Activated T-helper 2 cell treated with anti-CD3 and anti-CD28 coated beads, Interferon-gamma antibody, Interleukin-2, Interleukin-4, amounts not matched to agents 10 μg/mL and 5 μg/mL and 100 μg/mL, durations not matched to agents 14 hours and 24 hours and 36 hours (primary cell): Measurements from ENCODE around the gene ZNF436. TPM values are rescaled to one million over a fixed set of nuclear protein-coding genes. Genes with fewer than 3 reads are reported as not detected.
"Not testable (repeated sequence)": the region's sequence is repeated elsewhere in the genome, so short reads cannot be mapped to it uniquely, and the experiment has no call there.

Experiments used
- DNase-seq: peaks from one replicate; pipeline ENCODE4 v3.0.0; 2021; ENCODE audit warnings: low spot score
- H3K27ac Mint-ChIP-seq: one replicate; pipeline ENCODE4 v1.8.0; 2021; ENCODE audit warnings: mixed read lengths
- H3K27me3 Mint-ChIP-seq: one replicate; pipeline ENCODE4 v1.8.0; 2021; ENCODE audit warnings: low read depth, mixed read lengths
- H3K36me3 Mint-ChIP-seq: one replicate; pipeline ENCODE4 v1.8.0; 2021; ENCODE audit warnings: low read depth, mixed read lengths
- H3K4me1 Mint-ChIP-seq: one replicate; pipeline ENCODE4 v1.8.0; 2021; ENCODE audit warnings: low read depth, mixed read lengths
- H3K4me3 Mint-ChIP-seq: one replicate; pipeline ENCODE4 v1.8.0; 2021; ENCODE audit warnings: low read depth, mild to moderate bottlenecking, moderate library complexity, mixed read lengths
- H3K9me3 Mint-ChIP-seq: one replicate; pipeline ENCODE4 v1.8.0; 2021; ENCODE audit warnings: mixed read lengths
- intact Hi-C: fragments of 100-400 bp; cut with micrococcal nuclease; formaldehyde crosslinking; loops from one replicate; pipeline ENCODE4 v1.15.1; 2023
- total RNA-seq: library from RNA; stranded (reverse); gene quantifications from 2 replicates; pipeline ENCODE4 v1.2.3, GENCODE V29; 2022

Gene ZNF436
- total RNA-seq, 1 donor from 2014 or later, result 6.1 TPM

DNA sequence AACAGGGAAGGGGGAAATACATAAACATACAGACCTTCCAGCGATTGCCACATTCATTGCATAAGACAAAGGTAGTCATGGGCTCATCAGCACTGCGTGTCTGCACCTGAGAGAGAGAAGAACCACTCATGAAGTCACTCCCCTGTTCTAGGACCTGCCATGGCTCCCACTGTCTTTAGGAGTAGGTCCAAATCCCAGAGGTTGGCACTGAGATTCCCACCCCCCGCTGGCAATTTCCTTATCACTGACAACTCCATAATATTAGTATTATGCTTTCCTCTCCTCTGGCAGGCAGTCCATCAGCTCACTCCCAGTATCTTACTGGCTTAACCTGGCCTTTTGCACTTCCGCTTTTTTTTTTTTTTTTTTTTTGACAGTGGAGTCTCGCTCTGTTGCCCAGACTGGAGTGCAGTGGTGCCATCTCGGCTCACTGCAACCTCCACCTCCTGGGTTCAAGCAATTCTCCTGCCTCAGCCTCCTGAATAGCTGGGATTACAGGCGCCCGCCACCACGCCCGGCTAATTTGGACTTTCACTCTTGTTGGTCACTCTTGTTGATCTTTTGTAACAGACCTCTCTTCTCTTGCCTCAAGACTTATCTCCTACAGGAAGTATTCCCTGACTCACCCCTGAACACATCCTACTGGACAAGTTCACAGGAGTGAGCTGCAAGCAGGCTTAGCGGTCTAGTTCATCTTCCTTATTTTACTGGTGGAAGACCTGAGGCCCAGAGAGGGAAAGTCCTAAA lies 14.8 kb upstream of the ZNF436 start:
- Mint-ChIP-seq H3K9me3 (no peaks in the 10 kb centered on the region), H3K27ac (no peak overlapping the region), H3K4me3 (no peak overlapping the region), H3K4me1 (no peaks in the 10 kb centered on the region), H3K27me3 (no peaks in the 10 kb centered on the region), H3K36me3 (no peaks in the 10 kb centered on the region)
- intact Hi-C loops, result no loop called here
- no peak for DNase-seq

DNA sequence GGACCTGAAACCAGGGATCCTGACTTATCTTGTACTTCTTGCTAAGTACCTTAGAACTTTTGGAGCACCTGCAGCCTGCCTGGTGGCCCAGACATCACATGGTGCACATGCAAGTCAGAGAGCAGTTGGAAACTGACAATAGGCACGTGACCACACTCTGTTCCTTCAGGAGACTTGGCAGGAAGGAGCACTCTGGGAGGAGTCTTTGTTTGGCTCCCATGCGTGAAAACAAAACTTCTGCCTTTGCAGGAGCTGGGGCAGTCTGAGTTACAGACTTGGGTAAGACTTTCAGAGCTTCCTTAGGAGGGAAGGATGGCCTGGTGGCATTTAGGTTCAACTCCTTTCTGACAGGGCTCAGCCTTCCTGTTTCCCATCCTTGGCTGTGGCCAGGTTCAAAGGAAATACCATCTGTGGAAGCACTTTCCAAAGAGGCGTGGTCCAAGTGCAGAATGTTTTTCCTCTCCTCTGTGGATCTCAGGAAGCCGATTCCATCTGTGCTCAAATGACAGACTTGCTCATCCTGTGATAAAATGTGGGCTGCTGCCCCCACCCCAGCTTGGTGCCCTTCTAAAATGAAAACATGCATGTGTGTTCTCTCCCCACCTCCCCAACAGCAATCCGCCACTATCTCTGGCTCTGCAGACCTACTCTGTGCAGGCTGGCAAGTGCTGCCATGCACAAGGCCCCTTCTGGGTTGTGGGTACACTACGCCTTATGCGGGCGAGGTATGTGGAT lies 14.1 kb upstream of the ZNF436 start:
- no peaks in the 10 kb centered on the region for H3K36me3 Mint-ChIP-seq
- intact Hi-C loops, result no loop called here
- no peaks in the 10 kb centered on the region for H3K27me3 Mint-ChIP-seq
- no peak for DNase-seq
- no peak overlapping the region for H3K27ac Mint-ChIP-seq
- no peaks in the 10 kb centered on the region for H3K4me1 Mint-ChIP-seq
- H3K4me3 Mint-ChIP-seq, result no peak overlapping the region
- H3K9me3 Mint-ChIP-seq, result no peaks in the 10 kb centered on the region

DNA sequence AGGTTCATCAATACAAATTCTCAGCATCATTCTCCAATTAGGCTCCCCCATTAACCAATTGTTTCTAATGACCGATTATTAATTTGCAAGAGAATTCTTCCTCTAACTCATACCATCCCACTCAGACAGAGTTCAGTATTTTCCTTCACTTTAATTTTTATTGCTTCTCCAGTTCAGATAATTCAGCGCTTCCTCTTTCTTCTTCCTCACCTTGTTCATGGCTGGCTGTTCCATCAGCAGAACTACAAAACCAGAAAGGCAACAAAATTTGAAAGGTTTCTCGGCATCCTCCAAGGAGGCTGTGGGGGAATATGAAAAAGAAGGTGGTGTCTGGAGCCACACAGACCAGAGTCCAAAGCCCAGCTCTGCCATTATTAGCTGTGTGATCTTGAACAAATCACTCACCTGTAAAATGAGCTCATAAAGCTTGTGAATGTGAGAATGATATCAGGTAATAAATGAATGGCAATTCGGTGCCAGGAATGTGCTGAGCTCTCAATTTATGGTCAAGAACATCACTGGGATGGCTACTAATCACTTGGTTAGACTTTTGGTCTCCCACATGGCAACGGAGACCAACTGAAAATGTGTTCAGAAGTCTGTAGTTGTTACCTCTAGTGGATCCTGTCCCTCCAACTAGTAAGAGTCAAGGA lies 11.7 kb upstream of the ZNF436 start:
- H3K27me3 Mint-ChIP-seq, result no peaks in the 10 kb centered on the region
- no peaks in the 10 kb centered on the region for H3K9me3 Mint-ChIP-seq
- H3K27ac Mint-ChIP-seq, result no peak overlapping the region
- H3K36me3 Mint-ChIP-seq, result no peaks in the 10 kb centered on the region
- no peak for DNase-seq
- no peaks in the 10 kb centered on the region for H3K4me1 Mint-ChIP-seq
- no peak overlapping the region for H3K4me3 Mint-ChIP-seq
- intact Hi-C loops, result no loop called here

DNA sequence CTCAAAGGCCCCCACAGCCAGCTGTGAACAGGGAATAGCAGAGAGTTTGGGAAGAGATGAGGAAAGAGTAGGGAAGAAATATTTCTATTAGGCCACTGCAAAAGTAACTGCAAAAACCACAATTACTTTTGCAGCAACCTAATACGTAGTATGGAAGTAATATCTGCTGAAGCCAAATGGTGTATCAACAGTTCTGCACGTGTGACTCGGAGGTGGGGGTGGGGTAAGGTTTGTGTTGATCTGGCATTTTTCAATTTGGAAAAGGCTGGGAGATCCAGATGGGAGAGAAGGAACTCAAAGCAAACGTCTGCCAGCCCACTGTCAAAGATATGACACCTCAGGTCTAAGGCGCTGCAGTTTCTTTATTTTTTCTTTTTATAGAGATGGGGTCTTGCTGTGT lies 11.1 kb upstream of the ZNF436 start:
- Mint-ChIP-seq H3K4me3 (no peak overlapping the region), H3K27me3 (no peaks in the 10 kb centered on the region)
- intact Hi-C loops, result no loop called here

DNA sequence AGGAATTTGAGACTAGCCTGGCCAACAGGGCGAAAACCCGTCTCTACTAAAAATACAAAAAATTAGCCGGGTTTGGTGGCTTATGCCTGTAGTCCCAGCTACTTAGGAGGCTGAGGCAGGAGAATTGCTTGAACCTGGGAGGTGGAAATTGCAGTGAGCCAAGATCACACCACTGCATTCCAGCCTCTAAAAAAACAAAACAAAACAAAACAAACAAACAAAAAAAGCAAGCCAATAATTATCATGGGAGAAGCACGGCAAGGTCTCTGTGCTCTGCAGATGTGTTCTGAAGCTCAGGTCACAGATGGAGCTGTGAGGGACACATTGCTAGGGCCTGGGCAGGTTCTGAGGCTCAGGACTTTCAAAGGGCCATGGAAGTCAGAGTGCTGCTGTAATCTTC lies 10.6 kb upstream of the ZNF436 start:
- H3K9me3 Mint-ChIP-seq, H3K27ac Mint-ChIP-seq, H3K36me3 Mint-ChIP-seq, H3K4me1 Mint-ChIP-seq, DNase-seq, intact Hi-C loops, H3K27me3 Mint-ChIP-seq, H3K4me3 Mint-ChIP-seq: not testable (repeated sequence)

More for the DNA sequence above, 11.1 kb upstream of the ZNF436 start:
- DNase-seq, result no peak
- Mint-ChIP-seq H3K27ac (no peak overlapping the region), H3K4me1 (no peaks in the 10 kb centered on the region), H3K36me3 (no peaks in the 10 kb centered on the region), H3K9me3 (no peaks in the 10 kb centered on the region)

DNA sequence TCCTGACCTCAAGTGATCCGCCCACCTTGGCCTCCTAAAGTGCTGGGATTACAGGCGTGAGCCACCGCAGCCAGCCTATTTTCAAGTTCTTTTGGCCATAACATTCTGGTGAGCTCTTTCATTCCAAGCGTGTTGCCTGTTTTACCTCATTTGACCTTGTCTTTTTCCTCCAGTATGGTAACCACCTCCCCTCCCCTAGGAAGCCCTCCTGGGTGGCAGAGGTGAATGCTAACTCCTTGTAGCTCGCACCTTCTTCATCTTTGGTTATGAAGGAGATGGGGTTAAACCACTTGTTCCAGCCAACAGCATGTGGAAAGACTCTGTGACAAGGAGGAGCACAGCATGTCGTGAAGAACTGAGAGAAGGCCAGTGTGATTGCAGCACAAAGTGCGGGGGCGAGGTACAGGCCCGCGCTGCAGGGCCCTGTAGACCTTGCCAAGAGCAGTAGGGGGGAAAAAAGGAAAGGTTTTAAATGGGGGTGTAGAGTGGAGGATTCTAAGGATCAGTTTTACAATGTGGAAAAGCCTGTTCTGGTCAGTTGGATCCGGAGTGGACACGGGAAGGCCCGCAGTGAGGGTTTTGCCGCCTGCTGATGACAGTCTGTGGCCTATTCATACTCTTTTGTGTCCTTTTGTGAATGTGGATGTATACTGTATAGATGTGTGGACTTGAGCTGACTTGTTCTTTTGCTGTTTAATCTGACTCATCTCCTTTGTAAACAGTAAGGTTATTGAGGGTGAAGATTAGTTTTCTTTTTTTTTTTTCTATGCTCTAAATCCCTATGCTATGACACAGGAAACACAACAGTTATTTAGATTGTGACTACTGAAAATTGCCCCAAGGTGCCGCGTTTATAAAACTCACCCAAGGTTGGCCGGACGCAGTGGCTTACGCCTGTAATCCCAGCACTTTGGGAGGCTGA lies 7.5 kb upstream of the ZNF436 start:
- no peaks in the 10 kb centered on the region for H3K27me3 Mint-ChIP-seq
- intact Hi-C loops, result no loop called here
- H3K27ac Mint-ChIP-seq, result no peak overlapping the region
- H3K4me3 Mint-ChIP-seq, result no peak overlapping the region
- H3K36me3 Mint-ChIP-seq, result no peaks in the 10 kb centered on the region
- no peaks in the 10 kb centered on the region for H3K4me1 Mint-ChIP-seq
- no peak for DNase-seq
- no peaks in the 10 kb centered on the region for H3K9me3 Mint-ChIP-seq

DNA sequence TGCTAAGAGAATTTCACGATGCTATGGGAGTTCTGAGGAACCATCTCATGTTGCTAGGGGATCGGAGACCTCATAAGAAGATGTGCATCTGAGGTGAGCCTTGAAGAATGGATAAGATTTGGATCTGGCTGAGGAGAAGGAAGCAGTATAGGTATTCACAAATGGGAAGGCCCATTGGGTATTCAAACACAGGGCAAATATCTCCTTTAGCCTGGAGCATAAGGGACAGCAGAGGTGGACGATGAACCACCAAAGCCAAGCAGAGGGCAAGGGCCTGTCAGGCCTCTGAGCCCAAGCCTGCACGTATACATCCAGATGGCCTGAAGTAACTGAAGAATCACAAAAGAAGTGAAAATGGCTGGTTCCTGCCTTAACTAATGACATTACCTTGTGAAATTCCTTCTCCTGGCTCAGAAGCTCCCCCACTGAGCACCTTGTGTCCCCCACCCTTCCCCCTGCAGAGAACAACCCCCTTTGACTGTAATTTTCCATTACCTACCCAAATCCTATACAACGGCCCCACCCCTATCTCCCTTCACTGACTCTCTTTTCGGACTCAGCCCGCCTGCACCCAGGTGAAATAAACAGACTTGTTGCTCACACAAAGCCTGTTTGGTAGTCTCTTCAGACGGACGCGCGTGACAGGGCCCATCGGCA lies 4.6 kb upstream of the ZNF436 start:
- DNase-seq, H3K4me3 Mint-ChIP-seq, H3K36me3 Mint-ChIP-seq, intact Hi-C loops, H3K9me3 Mint-ChIP-seq, H3K27ac Mint-ChIP-seq, H3K27me3 Mint-ChIP-seq: not testable (repeated sequence)
- H3K4me1 Mint-ChIP-seq, result peaks cover 17% of the 10 kb centered on the region

DNA sequence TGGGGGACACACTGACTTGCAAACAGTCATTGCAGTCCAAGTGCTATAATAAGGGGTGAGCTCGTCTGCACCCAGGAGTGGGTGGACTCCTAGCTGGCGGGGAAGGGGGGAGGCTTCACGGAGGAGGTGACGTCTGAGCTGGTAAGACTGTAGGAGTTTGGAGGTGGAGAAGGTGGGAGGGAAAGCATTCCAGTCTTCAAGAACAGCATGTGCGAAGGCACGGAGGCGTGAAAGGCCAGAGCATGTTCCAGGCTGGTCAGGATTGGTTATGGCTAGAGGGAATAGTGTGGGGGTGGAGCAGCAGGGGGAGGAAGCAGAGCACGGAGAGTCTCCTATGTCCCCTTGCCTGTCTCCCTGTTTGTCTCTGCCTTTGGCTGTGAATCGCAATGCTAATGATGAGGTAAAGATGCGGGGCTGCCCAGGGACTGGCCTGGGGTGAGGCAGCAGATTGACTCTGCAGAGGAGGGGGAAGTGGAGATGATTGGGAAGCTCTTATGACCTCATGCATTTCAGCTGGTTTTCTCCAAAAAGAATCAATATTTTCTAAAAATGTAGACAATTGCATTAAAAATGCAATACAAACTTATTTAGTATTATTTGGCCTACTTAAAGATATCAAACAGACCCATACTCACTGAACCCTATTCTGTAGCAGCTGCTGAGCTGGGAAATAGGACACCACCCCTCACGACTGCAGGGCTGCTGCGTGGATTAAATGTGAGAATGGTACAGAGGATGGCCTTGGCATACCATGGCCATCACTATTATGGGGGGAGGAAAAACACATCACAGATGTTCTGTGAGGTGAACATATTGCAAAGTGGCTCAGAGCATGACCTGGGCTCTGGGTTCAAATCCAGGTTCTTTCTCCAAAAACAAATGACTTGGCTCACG lies 2.6 kb upstream of the ZNF436 start:
- no peak overlapping the region for H3K27ac Mint-ChIP-seq
- intact Hi-C loops, result no loop called here
- H3K4me1 Mint-ChIP-seq, result peaks cover 23% of the 10 kb centered on the region
- peaks cover 4% of the 10 kb centered on the region for H3K9me3 Mint-ChIP-seq
- no peak for DNase-seq
- no peak overlapping the region for H3K4me3 Mint-ChIP-seq
- H3K36me3 Mint-ChIP-seq, result peaks cover 5% of the 10 kb centered on the region
- no peaks in the 10 kb centered on the region for H3K27me3 Mint-ChIP-seq

DNA sequence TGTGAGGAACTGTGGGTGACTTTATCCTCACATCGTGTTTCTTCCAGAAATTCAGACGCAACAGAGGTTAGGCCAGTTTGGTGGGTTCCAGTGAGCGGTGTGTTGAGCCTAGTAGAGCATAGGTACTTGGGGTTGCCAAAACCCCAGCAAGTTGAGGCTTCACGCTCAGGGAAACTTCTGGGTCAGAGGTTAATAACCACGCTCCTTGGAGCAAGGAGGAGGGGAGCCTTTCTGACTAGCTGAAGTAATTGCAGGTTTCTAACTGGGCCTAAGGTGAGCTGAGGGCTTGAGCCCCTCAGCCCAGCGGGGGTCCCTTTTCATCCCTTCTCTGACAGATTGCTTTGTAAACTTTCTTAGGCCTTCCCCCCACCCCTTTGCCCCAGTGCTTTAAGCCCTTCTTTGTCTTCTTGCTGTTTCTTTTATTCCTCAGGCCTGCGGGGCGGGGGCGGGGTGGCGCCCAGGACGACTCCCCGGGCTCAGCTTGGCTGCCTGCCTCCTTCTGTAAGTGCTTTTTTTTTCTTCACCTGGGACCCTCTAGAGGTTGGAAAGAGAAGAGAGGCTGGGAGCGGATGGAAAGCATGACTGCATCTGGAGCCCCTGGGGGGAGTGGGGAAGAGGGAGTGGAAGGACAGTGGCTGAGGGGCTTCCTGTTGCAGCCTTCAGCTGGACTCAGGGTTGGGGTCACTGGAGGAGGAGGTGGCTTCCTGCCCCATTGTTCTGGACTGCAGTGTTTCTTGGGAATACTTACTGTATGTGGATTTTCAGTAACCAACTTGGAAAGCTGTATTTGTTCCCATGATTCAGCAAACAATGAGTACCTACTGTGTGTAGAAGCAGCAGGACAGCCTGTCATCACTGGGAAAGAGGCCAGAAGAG lies 1.3 kb upstream of the ZNF436 start:
- Mint-ChIP-seq H3K9me3 (peaks cover 17% of the 10 kb centered on the region), H3K4me1 (peaks cover 28% of the 10 kb centered on the region), H3K27me3 (no peaks in the 10 kb centered on the region), H3K27ac (no peak overlapping the region), H3K36me3 (peaks cover 18% of the 10 kb centered on the region), H3K4me3 (peak overlapping the region; percentile 45)
- intact Hi-C loops, result no loop called here
- no peak for DNase-seq

DNA sequence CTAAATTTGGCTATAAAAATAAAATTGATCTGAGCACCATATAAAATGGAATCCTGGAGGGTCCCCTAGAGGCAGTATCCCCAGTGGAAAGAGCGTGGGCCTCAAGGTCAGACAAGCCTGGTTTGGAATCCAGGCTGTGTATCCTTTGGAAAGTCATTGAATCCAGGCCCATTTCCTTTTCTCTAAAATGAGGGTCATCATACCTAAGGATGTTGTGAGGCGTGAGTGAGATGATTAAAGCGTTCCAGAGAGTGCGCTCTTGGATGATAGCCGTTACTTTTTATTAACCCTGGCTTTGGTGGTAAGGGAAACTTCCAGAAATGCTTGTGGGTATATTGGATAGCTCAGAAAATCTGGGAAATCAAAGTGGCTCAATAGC lies 683 bp upstream of the ZNF436 start:
- intact Hi-C loops, result no loop called here
- H3K4me1 Mint-ChIP-seq, result peaks cover 28% of the 10 kb centered on the region
- no peak for DNase-seq
- H3K4me3 Mint-ChIP-seq, result peak overlapping the region; percentile 94
- H3K9me3 Mint-ChIP-seq, result peaks cover 19% of the 10 kb centered on the region
- H3K27ac Mint-ChIP-seq, result peak overlapping the region; percentile 47
- peaks cover 25% of the 10 kb centered on the region for H3K36me3 Mint-ChIP-seq
- H3K27me3 Mint-ChIP-seq, result no peaks in the 10 kb centered on the region
